Activated naive CD8-positive, alpha-beta T cell treated with anti-CD3 and anti-CD28 coated beads, Interleukin-2, amount 50 U/mL, for 24 hours (primary cell): ENCODE data around the gene RAD51AP2.

ENCODE experiments used
- ATAC-seq: fragments of 150-1000 bp; cut with Tn5 transposase; one replicate; pipeline ENCODE4 v1.10.0; 2021
- DNase-seq: peaks from one replicate; pipeline ENCODE4 v3.0.0; 2021
- H3K27ac Mint-ChIP-seq: one replicate; pipeline ENCODE4 v1.8.0; 2021; ENCODE audit warnings: mild to moderate bottlenecking, mixed read lengths
- H3K27me3 Mint-ChIP-seq: one replicate; pipeline ENCODE4 v1.8.0; 2021; ENCODE audit warnings: mixed read lengths
- H3K36me3 Mint-ChIP-seq: one replicate; pipeline ENCODE4 v1.8.0; 2021; ENCODE audit warnings: low read depth, mixed read lengths
- H3K4me1 Mint-ChIP-seq: one replicate; pipeline ENCODE4 v1.8.0; 2021; ENCODE audit warnings: mixed read lengths
- H3K4me3 Mint-ChIP-seq: one replicate; pipeline ENCODE4 v1.8.0; 2021; ENCODE audit warnings: mild to moderate bottlenecking, moderate library complexity, mixed read lengths
- H3K9me3 Mint-ChIP-seq: one replicate; pipeline ENCODE4 v1.8.0; 2021; ENCODE audit warnings: mixed read lengths

The RAD51AP2 gene

DNA sequence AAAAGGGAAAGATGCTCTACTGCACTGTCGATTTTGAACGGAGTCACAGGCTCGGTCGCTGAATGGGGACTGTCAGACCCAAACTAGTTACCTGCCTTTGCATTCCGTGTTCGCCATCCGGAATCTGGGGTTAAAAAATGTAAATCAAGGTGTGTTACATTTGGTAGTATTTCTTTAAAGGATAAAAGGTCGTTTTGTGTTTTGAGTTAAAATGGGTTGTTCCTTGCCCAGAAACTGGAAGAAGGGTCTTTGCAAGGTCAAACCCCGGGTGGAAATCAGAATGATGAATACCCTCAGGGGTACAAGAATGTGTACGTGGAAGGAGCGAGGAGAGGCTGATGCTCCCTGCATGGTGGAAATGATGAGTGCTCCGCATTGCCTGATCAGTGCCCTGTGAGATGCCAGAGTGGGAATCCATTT, 23.3 kb upstream of the RAD51AP2 start:
- H3K36me3 Mint-ChIP-seq, result peaks cover 3% of the 10 kb centered on the region
- peaks cover 52% of the 10 kb centered on the region for H3K27me3 Mint-ChIP-seq
- peaks cover 7% of the 10 kb centered on the region for H3K4me1 Mint-ChIP-seq
- no peak overlapping the region for H3K4me3 Mint-ChIP-seq
- no peak for ATAC-seq
- no peak for DNase-seq
- peaks cover 10% of the 10 kb centered on the region for H3K9me3 Mint-ChIP-seq
- no peak overlapping the region for H3K27ac Mint-ChIP-seq

DNA sequence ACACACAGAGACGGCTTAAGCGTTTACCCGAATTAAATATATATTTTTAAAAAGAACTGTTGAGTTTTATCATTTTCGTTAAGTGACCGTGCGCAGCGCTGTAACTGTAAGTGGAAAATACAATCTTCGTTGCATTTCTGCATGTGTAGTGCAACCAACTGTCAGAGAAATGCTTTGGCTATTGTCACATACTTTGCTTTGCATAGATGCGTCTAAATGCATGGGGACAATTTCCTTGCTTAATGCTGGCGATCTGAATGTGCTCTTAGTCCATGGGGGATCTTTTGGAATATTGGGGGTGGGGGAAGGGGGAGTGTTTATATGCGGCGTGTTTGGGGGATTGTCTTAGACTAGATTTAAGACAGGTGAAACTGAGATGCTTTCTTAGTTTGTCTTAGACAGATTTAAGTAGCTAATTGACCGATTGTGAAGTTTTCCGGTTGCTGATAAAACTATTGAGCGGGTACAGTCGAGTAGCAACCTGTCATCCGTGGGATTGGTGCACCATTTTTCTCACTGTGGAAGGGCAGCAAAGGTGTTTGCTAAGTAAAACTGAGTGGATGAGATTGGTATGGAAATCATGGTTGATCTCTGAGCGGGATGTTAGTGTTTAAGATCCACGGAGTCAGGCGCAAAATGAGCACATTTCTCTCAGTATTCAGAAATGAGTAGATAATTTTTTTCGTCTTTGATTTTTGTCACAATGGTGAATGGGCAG, 22.7 kb upstream of the RAD51AP2 start:
- Mint-ChIP-seq H3K36me3 (peaks cover 3% of the 10 kb centered on the region), H3K27me3 (peaks cover 57% of the 10 kb centered on the region), H3K4me3 (no peak overlapping the region), H3K27ac (no peak overlapping the region), H3K4me1 (peaks cover 7% of the 10 kb centered on the region), H3K9me3 (peaks cover 10% of the 10 kb centered on the region)
- DNase-seq (no peak), ATAC-seq (no peak)

DNA sequence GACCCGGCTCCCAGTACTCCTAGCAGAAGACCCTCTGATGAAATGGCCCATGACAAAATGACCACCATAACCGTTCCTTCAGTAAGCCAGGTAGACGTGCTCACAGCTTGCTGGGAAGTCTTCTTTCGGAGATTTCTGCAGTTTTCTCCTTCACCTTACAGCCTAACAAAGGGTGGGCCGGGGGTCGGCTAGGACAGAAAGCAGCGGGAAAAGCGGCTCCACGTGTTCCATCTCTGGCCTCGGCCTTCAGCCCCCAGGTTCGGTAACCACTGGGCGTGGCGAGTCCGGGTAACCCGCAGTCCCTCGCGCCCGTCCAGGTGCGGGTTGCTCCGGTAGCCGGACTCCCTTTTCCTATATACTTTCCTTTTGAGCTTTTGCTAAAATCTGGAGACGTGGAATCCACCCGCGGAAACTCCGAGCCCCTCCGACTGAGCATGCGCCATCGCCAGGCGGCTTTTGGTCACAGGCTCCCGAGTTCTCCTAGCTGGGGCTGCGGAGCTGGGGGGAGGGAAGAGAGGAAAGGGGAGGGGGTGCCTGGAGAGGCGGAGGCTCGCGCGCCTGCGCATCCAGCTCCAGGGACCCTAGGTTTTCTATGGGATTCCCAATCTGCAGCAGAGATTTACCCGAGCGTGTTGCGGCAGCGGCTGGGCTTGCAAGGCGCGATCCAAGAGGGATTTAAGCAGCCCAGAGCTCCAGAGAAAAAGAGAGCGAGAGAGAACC, 22.0 kb upstream of the RAD51AP2 start, which contains the start of gene VSNL1:
Gene VSNL1, plus strand, starts transcription at position 604 of the 720 bp plus-strand sequence. CDS start 51,379 bp downstream, outside the sequence.
- no peak within 1 kb of the TSS for H3K27ac Mint-ChIP-seq
- H3K27me3 Mint-ChIP-seq, result peaks cover 62% of the 10 kb centered on the region
- ATAC-seq, result no peak
- no peak for DNase-seq
- H3K4me1 Mint-ChIP-seq, result peaks cover 7% of the 10 kb centered on the region
- H3K9me3 Mint-ChIP-seq, result peaks cover 10% of the 10 kb centered on the region
- H3K4me3 Mint-ChIP-seq, result no peak within 1 kb of the TSS
- H3K36me3 Mint-ChIP-seq, result peaks cover 3% of the 10 kb centered on the region

DNA sequence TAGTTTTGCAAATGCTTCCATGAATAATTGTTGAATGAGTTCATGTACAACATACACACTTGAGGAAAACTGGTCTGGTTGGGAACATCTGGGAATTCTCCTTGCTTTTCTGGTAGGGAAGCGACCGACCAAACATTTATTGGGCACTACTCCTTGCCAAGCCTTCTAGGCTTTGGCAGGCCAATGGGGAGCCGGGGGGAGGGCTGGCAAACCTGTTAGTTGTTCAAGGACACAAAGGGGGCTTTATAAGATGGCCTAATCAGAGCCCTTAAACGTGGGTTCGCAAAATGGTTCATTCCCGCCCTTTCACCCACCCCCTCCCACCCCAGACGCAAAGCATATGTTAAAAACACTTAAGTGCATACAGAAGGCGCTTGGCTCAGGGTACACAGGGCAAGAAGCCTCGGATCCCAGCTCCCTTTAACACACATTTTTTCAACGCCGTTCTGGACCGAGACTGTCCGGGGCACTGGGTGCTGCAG, 21.4 kb upstream of the RAD51AP2 start:
- DNase-seq (no peak), ATAC-seq (no peak)
- peaks cover 7% of the 10 kb centered on the region for H3K4me1 Mint-ChIP-seq
- H3K27me3 Mint-ChIP-seq, result peaks cover 65% of the 10 kb centered on the region
- no peak overlapping the region for H3K27ac Mint-ChIP-seq
- H3K36me3 Mint-ChIP-seq, result peaks cover 3% of the 10 kb centered on the region
- H3K9me3 Mint-ChIP-seq, result peaks cover 10% of the 10 kb centered on the region
- no peak overlapping the region for H3K4me3 Mint-ChIP-seq

DNA sequence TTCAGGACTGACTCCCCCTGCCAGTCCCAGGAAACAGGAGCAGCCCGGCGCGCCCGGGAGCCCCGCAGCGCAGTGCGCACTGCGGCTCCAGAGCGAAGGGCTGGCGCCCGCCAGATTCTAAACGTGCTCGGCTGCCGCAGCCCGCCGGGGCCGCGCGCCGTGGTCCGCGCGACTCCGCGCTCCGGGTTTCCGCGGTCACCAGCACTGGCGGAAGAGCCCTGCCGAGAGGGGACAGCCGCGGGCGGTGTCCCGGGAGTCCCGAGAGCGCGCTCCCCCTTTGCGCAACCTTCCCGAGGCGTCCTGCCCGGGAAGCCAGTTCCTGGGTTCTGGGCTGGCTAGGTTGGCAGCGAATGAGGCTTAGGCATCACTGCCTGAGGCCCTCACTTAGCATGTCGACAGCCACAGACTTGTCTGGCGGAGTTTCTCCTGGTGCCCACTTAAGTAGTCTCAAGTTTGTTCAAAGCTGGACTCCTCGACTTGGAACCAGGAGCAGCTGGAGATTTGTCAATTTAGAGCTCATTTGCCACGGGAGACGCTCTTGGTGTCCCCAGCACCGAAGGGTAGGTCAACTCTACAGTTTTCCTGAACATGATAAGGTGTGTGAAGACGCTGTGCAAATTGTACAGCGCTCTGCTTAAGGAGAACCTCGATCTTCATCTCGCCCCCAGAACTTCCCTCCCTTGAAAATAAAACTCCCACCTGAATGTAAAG, 20.8 kb upstream of the RAD51AP2 start:
- no peak overlapping the region for H3K4me3 Mint-ChIP-seq
- no peak for DNase-seq
- peaks cover 7% of the 10 kb centered on the region for H3K4me1 Mint-ChIP-seq
- H3K9me3 Mint-ChIP-seq, result peaks cover 10% of the 10 kb centered on the region
- H3K36me3 Mint-ChIP-seq, result peaks cover 3% of the 10 kb centered on the region
- H3K27ac Mint-ChIP-seq, result no peak overlapping the region
- ATAC-seq, result no peak
- peaks cover 65% of the 10 kb centered on the region for H3K27me3 Mint-ChIP-seq

DNA sequence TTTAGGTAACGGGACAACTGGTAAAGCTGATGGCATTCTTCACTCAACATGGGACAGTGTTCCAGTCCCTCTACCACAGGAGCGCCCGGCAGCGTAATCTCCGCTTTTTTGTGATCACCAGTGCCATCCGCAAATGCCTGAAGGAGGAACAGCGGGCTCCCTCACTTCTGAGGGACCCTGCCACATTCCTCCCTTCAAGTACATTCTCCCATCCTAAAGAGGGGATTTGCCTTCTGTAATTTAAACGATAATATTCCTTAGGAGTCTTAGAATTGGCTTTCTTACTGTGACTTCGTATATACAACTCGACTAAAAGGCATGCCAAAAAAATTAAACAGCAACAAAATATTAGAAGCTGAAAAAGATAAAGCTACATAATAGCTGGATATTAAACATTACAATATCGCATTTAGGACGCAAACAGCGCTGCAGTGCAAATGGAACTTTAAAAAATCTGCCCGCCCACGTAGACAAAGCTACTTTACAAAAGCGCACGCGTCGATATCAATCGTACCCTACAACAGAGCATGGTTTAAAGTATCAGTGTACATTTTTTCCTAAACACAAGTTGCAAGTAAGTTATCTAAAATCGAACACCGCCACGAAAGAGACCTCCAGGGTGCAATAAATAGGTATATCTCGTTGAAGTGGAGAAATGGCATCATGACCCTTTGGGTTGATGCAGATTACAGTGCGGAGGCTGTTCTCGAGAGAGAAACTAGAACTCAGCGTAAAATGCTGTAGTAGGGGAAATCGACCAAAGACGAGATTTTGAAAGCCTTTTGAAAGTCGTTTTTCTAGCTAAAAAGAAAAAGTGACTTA, 20.0 kb upstream of the RAD51AP2 start:
- H3K27me3 Mint-ChIP-seq, result peaks cover 60% of the 10 kb centered on the region
- peaks cover 7% of the 10 kb centered on the region for H3K4me1 Mint-ChIP-seq
- peaks cover 10% of the 10 kb centered on the region for H3K9me3 Mint-ChIP-seq
- ATAC-seq (no peak), DNase-seq (no peak)
- no peak overlapping the region for H3K27ac Mint-ChIP-seq
- peaks cover 3% of the 10 kb centered on the region for H3K36me3 Mint-ChIP-seq
- H3K4me3 Mint-ChIP-seq, result no peak overlapping the region

DNA sequence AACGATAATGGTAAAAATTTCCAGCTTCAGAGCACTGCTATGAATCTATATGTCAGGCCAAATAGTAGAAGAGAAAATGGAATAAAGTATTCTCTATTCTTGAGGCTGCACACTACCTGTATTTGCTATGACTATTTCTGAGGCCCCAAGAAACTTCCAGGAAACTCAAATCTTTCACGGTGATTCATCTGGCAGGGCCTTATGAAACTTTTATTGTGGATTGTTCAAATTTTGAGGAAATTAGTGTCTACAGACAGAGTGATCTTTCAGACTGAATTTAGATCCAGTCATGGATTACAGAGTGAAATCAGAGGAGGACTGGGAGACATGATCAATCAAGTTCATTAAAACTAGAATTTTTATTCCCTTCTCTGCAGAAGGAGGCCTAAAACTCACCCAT, 18.2 kb upstream of the RAD51AP2 start:
- Mint-ChIP-seq H3K27me3 (peaks cover 51% of the 10 kb centered on the region), H3K9me3 (peaks cover 7% of the 10 kb centered on the region), H3K4me3 (no peak overlapping the region), H3K36me3 (peaks cover 1% of the 10 kb centered on the region), H3K27ac (no peak overlapping the region), H3K4me1 (peaks cover 7% of the 10 kb centered on the region)
- ATAC-seq, result no peak
- DNase-seq, result no peak

DNA sequence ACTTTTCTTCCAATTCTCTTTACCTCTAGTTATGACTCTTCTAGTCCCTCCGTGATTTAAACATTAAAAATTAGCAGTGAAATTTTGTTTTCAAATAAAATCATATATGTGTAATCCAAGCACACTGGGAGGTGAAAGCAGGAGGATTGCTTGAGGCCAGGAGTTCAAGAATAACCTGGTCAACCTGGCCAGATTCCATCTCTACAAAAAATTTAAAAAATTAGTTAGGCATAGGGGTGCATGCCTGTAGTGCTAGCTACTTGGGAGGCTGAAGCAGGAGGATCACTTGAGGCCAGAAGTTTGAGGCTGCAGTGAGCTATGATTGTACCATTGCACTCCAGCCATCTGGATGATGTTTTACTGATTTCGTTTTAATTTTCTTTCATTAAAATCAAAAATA, 15.3 kb upstream of the RAD51AP2 start:
- DNase-seq (no peak), ATAC-seq (no peak)
- no peaks in the 10 kb centered on the region for H3K36me3 Mint-ChIP-seq
- H3K4me1 Mint-ChIP-seq, result peaks cover 3% of the 10 kb centered on the region
- no peaks in the 10 kb centered on the region for H3K9me3 Mint-ChIP-seq
- peaks cover 29% of the 10 kb centered on the region for H3K27me3 Mint-ChIP-seq
- no peak overlapping the region for H3K4me3 Mint-ChIP-seq
- H3K27ac Mint-ChIP-seq, result no peak overlapping the region

DNA sequence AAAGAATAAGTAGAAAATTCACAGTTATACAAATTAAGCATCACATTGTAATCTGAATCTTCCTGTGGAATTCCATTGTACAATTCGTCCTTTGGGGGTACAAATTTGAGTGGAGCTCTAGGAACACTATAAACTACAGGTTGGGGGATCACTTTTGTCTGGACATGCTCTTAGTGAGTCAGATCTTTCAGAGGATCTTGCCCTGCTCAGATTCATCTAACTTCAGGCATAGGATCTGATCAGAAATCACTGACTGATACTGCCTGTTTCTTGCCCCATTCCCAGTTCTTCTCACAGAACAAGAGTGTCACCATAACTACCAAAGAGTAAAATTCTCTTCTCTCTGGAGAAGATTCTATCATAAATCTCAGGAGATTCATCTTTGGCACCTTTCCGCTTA, 11.5 kb upstream of the RAD51AP2 start:
- H3K4me1 Mint-ChIP-seq, result no peaks in the 10 kb centered on the region
- H3K27ac Mint-ChIP-seq, result no peak overlapping the region
- no peaks in the 10 kb centered on the region for H3K9me3 Mint-ChIP-seq
- H3K4me3 Mint-ChIP-seq, result no peak overlapping the region
- DNase-seq, result no peak
- ATAC-seq, result no peak
- H3K27me3 Mint-ChIP-seq, result peaks cover 4% of the 10 kb centered on the region
- no peaks in the 10 kb centered on the region for H3K36me3 Mint-ChIP-seq

DNA sequence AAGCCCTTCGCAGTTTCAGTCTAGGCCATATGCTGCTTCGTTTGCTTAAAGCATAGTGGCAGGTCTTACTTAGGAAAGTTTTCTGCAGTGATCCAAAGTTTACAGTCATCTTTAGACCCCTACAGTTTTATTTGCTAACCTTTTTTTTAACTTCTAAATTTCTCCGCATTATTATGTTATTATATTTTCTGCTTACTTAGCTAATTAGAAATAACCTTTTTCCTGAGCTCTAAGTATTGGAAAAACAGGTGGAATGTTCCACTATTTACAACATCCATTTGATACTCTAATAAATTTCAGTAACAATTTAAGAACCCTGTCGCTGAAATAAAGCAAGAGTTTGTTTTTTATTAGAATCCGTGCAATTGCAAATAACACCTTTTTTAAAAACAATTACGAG, 4.1 kb upstream of the RAD51AP2 start:
- peaks cover 24% of the 10 kb centered on the region for H3K27me3 Mint-ChIP-seq
- H3K36me3 Mint-ChIP-seq, result no peaks in the 10 kb centered on the region
- H3K27ac Mint-ChIP-seq, result no peak overlapping the region
- no peaks in the 10 kb centered on the region for H3K9me3 Mint-ChIP-seq
- no peak overlapping the region for H3K4me3 Mint-ChIP-seq
- no peak for DNase-seq
- ATAC-seq, result no peak
- no peaks in the 10 kb centered on the region for H3K4me1 Mint-ChIP-seq

DNA sequence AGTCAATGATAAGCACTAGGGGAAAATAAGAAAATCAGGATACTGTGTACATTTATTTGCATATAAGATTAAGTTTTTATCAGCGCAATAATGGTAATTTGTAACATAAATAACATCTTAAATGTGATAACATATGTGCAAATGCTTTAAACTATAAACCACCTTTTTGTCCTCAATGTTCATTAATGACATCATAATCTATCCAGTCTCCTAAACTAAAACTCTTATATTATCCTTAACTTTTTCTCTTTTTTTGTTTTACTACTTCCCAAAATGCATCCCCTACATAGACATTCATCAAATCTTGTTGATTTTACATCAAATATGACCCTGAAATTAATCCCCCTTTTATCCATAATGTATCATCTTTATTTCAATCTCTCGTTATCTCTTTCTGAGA, 3.4 kb upstream of the RAD51AP2 start:
- Mint-ChIP-seq H3K9me3 (no peaks in the 10 kb centered on the region), H3K4me3 (no peak overlapping the region), H3K4me1 (no peaks in the 10 kb centered on the region), H3K36me3 (no peaks in the 10 kb centered on the region), H3K27ac (no peak overlapping the region), H3K27me3 (peaks cover 28% of the 10 kb centered on the region)
- DNase-seq, result no peak
- ATAC-seq, result no peak

DNA sequence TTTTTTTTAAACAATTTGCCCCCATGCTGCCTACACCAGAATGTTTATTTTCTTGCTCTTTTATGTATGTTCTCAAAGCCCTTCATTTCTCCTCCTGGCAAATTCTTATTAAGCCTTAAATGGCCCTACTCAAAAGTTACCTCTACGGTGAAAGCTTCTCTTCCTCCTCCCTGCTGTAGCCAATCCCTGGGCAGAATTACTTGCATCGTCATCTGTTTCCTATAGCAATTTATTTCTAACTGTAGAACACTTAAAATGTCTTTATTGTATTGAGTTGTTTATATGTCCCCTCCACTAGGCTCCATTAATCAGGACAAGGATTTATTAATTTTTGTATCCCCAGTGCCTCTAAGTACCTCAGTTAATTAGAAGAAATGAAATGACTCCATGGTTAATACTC, 2.5 kb upstream of the RAD51AP2 start:
- H3K27me3 Mint-ChIP-seq, result peaks cover 28% of the 10 kb centered on the region
- ATAC-seq, result no peak
- H3K4me3 Mint-ChIP-seq, result no peak overlapping the region
- DNase-seq, result no peak
- H3K27ac Mint-ChIP-seq, result no peak overlapping the region
- no peaks in the 10 kb centered on the region for H3K4me1 Mint-ChIP-seq
- H3K36me3 Mint-ChIP-seq, result no peaks in the 10 kb centered on the region
- H3K9me3 Mint-ChIP-seq, result no peaks in the 10 kb centered on the region

DNA sequence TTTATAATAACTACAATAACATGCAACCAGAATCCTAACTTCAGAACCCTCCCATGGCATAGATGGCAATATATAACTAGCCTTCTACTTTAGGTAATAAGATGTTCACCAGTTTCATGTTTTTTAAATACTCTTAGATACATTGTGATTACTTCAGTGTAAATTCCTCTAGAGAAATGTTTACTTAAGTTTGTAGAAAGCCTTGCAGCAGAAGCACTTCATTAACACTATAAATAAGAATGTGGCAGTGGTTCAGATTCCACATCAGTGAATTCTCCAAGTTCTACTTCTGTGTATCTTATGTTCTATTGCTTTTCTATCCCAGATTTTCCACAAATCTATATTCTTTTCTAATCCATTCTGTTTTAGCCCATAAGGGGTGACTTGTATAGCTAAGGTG, 1.2 kb upstream of the RAD51AP2 start:
- Mint-ChIP-seq H3K4me3 (no peak overlapping the region), H3K9me3 (no peaks in the 10 kb centered on the region), H3K4me1 (no peaks in the 10 kb centered on the region), H3K36me3 (no peaks in the 10 kb centered on the region), H3K27me3 (peaks cover 28% of the 10 kb centered on the region), H3K27ac (no peak overlapping the region)
- ATAC-seq, result no peak
- DNase-seq, result no peak
